ENCODE data around the gene NFIA. TPM values are rescaled to one million over a fixed set of nuclear protein-coding genes. Genes with fewer than 3 reads are reported as not detected.

NFIA gene
- total RNA-seq, 1 experiment from 2014 or later = 0.35 TPM

DNA sequence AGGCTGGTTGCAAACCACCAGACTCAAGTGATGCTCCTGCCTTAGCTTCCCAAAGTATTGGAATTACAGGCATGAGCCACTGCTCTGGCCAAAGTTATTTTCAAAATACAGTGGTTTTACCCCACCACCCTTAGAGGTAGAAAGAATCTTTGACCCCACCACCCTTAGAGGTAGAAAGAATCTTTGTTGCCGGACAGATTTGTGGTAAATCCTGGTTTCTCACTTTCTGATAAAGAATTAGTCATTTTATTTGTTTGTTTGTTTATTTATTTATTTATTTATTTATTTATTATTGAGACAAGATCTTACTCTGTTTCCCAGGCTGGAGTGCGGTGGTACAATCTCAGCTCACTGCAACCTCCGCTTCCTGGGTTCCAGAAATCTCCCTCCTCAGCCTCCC is 55.9 kb downstream of the NFIA start:
- Histone ChIP-seq H4K20me1 (ENCODE audit: control insufficient read depth, insufficient read depth, insufficient read length) (no peaks in the 10 kb centered on the region), H2AFZ (ENCODE audit: low read length) (no peak overlapping the region), H3K27ac (ENCODE audit: insufficient read length, low read depth, low read length) (no peak overlapping the region), H3K14ac (ENCODE audit: insufficient read depth, low read length) (no peak overlapping the region), H2BK20ac (ENCODE audit: low read depth, low read length, poor library complexity, severe bottlenecking) (no peak overlapping the region), H3K27me3 (ENCODE audit: insufficient read depth, low read length) (no peaks in the 10 kb centered on the region), H3K79me2 (ENCODE audit: insufficient read depth, low read length) (no peaks in the 10 kb centered on the region), H4K5ac (ENCODE audit: insufficient read length, low read depth, low read length) (no peak overlapping the region), H2AK5ac (ENCODE audit: insufficient read length, low read length) (no peak overlapping the region), H2BK15ac (ENCODE audit: low read depth, low read length) (no peak overlapping the region), H3K23me2 (ENCODE audit: insufficient read length, low read depth, low read length, poor library complexity, severe bottlenecking) (no peaks in the 10 kb centered on the region), H3K79me1 (ENCODE audit: insufficient read depth, low read depth, low read length, poor library complexity, severe bottlenecking) (no peaks in the 10 kb centered on the region), H2BK12ac (ENCODE audit: insufficient read length, low read depth, low read length) (no peak overlapping the region), H3K4me2 (ENCODE audit: insufficient read depth, insufficient read length, low read length) (no peak overlapping the region), H3K18ac (ENCODE audit: insufficient read length, low read depth, low read length) (no peak overlapping the region), H3K4ac (ENCODE audit: low read depth, low read length) (no peak overlapping the region), H2BK5ac (ENCODE audit: insufficient read length, low read length) (no peak overlapping the region), H3K9ac (ENCODE audit: extremely low read depth, insufficient read length, low read length) (no peak overlapping the region), H3K9me3 (ENCODE audit: control insufficient read depth, low read depth, low read length) (no peaks in the 10 kb centered on the region), H4K91ac (ENCODE audit: insufficient read length, low read depth, low read length) (no peak overlapping the region), H3K56ac (ENCODE audit: insufficient read length, low read depth, low read length) (no peak overlapping the region), H3K23ac (ENCODE audit: insufficient read length, low read depth, low read length) (no peak overlapping the region), H3T11ph (ENCODE audit: low read length) (no peak overlapping the region), H3K4me1 (ENCODE audit: insufficient read depth, low read length) (peaks cover 3% of the 10 kb centered on the region; the same call in 1 of the 2 replicates), H4K8ac (replicated peaks; ENCODE audit: insufficient read length, low read depth, low read length) (no peak overlapping the region), H2BK120ac (ENCODE audit: low read depth, low read length, poor library complexity, severe bottlenecking) (no peak overlapping the region)
- no peak overlapping the region for H3K4me3 Mint-ChIP-seq
- H3K27ac Mint-ChIP-seq = no peak overlapping the region
- WGBS (ENCODE audit: extremely low coverage, insufficient read length, low lambda C conversion rate) = no CpG with 5 or more reads among the region's 3 CpGs
- peaks cover 20 to 35% of the 10 kb centered on the region in 2 experiments for H3K4me1 Mint-ChIP-seq
- no peak for DNase-seq
- H3K27me3 Mint-ChIP-seq (ENCODE audit: low read depth) = no peaks in the 10 kb centered on the region
- no peak for TF ChIP-seq CTCF (conservative IDR thresholded peaks at IDR 0.05)
- no peaks in the 10 kb centered on the region for H3K36me3 Mint-ChIP-seq (ENCODE audit: insufficient read depth in 1 of 3, low read depth in 3 of 3)
- H3K9me3 Mint-ChIP-seq = no peaks in the 10 kb centered on the region

Data from H9 (cell line).